HG03097 (cell line): ENCODE measurements around the gene DNAH3.
"Not testable (repeated sequence)": the region's sequence is repeated elsewhere in the genome, so short reads cannot be mapped to it uniquely, and the experiment has no call there.

Source experiments
- ATAC-seq: cut with Tn5 transposase; IDR thresholded peaks from one replicate; pipeline ENCODE4 v1.9.1; 2021; ENCODE audit not compliant: unreplicated experiment, low FRiP score

DNAH3 gene

DNA sequence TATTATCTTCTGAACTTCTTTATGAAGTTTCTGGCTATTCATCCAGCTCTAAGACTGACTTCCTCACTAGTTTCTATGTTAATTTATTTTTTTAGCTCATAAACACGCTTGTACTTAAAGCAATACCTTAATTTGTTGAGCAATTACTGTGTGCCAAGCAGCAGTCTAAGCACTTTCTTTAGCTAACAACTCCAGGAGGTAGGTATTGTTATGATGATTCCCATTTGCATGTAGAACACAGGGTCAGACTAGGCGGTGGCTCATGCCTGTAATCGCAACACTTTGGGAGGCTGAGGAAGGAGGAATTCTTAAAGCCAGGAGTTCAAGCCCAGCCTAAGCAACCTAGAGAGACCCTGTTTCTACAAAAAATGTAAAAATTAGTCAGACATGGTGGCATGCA, 19.8 kb downstream of the DNAH3 start:
- ATAC-seq: no peak

DNA sequence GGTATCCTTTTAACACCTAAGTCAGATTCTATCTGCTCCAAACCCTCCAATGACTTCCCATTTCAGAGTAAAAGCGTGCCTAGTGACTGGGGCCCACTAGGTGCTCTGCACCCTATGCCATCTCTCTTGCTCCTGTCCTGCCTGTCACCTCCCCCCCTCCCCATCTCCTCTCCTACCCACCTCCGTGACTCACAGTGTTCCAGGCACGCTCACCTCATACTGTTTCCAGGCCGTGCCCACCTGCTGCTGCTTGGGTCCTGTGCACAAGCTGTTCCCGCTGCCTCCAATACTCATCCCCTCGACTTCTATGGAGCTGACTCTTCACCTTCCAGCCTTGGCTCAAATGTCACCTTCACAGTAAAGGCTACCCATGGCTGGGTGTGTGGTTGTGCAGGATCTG, 21.7 kb downstream of the DNAH3 start:
- ATAC-seq: no peak

DNA sequence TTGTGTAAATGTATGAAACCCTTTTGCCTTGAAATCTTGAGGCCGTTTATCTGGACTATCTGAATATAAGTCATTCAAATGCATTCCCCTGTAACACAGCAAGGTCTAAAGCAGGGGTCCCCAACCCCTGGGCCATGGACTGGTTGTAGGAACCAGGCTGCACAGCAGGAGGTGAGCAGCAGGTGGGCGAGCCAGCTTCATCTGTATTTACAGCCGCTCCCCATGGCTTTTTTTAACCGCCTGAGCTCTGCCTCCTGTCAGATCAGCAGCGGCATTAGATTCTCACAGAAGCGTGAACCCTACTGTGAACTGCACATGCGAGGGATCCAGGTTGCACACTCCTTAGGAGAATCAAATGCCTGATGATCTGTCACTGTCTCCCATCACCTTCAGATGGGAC, 24.1 kb downstream of the DNAH3 start:
- no peak for ATAC-seq

DNA sequence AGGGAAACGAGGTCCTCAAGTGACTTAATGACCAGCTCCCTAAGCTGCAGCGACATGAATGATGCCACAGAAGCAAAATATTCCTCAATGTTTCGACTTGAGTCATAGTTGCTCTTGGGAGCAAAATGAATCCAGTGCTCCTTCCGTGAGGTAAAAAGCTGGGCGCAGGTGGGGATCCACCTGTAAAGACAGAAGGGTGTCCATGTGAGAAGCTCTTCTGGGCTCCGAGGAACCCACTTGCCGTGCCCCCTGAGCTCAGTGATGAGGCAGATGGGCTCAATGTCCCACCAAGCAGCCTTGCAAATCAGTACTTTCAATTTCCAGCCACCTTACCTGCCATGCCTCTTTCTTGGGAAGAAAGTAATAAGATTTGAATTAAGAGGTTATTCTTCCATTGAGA, 25.5 kb downstream of the DNAH3 start:
- no peak for ATAC-seq

DNA sequence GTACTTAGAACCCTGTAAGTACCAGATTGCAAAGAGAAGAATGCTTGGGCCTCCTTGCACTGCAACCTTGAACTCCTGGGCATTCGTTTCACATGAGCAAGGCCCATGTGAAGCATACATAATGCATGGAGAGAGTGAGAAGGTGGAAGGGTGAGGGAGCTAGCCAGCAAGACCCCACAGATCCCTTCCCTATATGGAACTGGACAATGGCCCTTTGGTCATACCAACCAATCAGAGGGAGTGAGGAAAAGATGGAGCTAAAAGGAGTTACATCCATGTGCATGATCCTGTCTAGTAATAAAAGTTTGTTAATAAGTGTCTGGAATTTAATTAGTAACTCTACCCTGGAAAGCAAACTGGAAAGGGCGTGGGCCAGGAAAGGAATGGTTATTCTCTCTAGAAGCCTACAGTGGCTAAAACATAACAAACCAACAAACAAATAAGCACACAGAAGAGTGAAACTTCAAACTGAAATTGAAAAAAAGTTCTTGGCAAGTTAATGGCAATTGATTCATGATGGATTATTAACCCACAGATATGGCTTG, 29.6 kb downstream of the DNAH3 start:
- ATAC-seq: no peak

DNA sequence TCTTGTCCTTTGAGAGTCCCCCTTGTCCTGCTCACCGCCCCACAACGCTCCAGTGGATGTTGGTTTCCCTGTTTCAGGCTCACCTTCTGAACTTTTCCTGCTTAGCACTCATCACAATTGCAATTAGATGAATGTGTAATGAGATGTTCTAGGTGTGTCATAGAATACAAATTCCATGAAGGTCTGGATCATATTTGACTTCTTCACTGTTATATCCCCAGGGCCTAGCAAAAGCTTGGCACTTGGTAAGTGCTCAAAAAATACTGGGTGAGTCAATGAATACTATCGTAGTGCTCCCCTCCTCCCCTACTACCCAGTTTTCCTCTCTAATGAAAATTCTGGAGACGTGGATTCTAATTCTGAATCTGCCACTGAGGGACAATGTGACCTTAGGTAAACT, 33.1 kb downstream of the DNAH3 start:
- no peak for ATAC-seq

DNA sequence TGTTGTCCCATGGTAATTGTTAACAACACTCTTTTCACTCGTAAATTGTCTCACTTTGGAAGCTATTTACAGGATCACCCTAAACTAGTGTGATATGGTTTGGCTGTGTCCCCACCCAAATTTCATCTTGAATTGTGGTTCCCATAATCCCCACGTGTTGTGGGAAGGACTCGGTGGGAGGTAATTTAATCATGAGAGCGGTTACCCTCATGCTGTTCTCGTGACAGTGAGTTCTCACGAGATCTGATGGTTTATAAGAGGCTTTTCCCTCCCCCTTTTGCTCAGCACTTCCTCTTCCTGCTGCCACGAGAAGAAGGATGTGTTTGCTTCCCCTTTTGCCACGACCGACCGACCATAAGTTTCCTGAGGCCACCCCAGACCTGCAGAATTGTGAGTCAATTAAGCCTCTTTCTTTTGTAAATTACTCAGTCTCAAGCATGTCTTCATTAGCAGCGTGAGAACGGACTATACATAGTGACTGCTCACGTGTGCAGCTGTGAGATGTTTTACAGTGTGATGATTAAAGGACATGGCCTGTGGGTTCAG, 34.4 kb downstream of the DNAH3 start:
- ATAC-seq: no peak

DNA sequence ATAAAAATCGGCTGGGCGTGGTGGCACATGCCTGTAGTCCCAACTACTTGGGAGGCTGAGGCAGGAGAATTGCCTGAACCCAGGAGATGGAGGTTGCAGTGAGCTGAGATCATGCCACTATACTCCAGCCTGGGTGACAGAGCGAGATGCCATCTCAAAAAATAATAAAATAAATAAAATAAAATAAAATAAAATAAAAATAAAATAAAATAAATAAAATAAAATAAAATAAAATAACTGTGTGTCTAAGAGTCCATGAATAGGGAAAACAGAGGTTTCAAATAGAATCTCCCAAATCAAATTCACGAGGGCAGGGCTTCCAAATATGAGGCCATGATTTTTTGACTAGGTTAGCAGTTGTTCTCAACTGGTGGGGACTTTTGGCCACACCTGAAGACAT, 35.1 kb downstream of the DNAH3 start:
- not testable (repeated sequence) for ATAC-seq

DNA sequence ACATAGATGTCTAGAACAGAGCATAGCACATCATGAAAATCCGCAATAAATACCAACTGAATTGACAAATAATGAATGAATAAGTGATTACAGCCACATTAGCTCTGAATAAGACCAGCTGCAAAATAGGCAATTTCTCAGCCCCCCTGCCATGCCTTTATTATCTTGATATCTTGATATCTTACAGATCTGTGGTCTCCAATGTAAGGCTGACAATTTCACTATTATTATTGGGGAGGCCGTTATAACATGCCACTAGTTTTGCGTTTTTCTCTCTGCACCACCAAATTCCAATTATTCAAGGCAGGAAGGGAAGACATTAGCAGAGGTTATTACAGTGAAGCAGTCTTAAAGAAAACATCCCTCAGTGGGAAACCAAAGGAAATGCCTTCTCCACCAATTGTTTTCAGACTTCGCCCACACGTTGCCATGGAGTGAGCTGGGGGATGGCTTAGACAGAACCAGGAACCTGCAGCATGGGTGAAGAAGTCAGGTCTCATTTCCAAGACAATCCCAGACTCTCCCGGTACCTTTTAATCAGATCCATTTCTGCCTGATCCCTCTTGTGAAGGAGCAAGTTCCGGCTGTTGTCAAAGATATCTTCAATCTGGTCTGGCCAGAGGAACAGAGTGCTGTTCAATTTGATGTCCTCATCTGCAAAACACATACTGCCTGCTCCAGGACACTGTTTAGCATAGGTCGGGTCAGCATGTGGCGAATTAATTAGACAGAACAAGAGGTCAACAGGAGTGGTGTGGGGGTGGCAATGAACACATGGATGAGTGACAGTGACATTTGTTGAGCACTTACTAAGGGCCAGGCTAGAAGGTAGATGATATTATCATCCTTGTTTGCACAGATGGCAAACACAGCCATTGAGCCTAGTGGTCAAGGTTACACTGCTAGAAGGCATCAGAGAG, 46.4 kb downstream of the DNAH3 start:
- ATAC-seq: no peak

DNA sequence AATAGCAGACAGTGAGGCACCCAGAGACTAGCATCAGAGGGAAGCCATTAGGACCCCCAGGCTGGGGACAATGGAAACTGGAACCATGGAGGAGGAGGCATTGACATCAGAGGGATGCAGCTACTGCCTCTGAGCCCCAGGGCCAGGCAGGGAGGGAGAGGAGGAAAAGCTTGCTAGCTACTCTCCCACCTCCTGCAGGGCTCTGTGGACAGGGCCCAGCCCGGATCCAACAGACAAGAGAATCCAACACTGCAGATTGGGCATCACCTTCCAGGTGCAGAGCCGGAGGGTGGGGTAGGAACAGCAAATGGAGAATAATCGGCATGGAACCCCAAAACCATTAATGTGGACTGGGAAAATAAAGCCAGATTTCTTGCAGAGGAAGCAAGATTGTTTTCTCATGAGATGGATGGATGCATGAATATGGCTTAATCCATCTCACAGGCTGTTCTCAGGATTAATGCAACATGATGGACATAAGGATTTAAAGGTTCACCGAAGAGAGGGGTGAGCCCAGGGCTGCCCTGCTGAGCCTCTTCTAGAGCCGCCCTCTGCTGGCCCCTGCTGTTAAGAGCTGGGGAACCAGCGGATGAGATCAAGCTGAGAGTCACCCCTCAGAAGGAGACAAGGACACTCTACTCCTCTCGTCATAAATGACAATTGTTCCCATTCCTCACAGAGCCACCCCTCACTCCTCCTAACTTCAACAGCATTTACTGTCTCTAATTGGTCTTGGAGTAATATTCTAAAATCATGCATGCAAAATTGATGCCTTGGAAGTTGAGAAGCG, 48.8 kb downstream of the DNAH3 start:
- ATAC-seq: no peak

DNA sequence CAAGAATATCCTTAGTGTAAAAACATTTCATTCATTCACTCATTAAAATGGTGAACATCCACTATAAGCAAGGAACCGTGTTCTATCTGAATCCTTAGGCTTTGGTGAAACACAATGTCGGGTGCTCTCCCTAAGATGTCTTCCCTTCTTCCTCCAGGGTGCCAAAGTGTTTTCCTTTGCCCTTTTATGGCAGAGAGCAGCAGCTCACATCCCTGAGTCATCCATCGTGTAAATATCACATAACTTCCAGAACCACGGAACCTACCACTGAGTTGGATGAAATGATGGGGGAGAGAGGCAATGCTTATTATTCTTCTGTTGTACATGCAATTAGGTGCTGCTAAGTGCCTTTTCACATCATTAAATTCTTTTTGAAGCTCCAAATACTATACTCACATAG, 50.2 kb downstream of the DNAH3 start:
- ATAC-seq: no peak

DNA sequence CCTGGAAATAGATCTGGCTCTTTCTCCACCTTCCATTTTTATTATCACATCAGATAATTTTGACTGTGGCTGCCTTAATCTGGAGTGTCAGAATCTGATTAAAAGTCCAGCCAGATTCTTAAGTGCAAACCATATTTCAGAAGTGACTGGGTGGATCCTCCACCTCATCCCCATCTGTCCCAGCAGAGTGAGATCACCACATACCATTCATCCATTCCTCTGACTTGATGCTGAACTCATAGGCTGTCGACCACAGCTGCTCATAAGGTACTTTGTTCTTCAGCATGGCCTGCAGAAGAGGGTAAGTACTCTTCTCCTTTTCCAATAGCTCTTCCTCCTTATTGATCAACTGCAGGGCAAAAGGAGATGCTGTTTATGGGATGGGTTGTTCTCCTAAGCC, 53.5 kb downstream of the DNAH3 start:
- no peak for ATAC-seq

DNA sequence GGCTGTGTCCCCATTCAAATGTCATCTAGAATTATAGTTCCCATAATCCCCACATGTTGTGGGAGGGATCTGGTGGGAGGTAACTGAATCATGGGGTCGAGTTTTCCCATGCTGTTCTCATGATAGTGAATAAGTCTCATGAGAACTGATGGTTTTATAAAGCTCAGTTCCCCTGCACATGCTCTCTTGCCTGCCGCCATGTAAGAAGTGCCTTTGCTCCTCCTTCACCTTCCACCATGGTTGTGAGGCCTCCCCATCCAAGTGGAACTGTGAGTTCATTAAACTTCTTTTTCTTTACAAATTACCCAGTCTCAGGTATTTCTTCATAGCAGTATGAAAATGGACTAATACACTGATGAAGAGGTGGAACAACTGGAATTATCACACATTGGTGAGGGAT, 55.9 kb downstream of the DNAH3 start:
- ATAC-seq: not testable (repeated sequence)

DNA sequence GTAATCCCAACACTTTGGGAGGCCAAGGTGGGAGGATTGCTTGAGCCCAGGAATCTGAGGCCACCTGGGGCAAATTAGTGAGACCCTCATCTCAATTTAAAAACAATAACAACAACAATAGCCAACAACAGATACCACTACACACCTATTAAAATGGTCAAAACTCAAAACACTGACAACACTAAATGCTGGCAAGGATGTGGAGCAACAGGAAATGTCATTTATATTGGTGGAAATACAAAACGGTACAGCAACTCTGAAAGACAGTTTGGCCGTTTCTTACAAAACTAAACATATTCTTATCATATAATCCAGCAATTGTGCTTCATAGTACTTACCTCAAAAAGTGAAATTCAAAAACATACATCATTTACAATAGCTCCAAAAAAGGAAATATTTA, 57.7 kb downstream of the DNAH3 start:
- no peak for ATAC-seq

DNA sequence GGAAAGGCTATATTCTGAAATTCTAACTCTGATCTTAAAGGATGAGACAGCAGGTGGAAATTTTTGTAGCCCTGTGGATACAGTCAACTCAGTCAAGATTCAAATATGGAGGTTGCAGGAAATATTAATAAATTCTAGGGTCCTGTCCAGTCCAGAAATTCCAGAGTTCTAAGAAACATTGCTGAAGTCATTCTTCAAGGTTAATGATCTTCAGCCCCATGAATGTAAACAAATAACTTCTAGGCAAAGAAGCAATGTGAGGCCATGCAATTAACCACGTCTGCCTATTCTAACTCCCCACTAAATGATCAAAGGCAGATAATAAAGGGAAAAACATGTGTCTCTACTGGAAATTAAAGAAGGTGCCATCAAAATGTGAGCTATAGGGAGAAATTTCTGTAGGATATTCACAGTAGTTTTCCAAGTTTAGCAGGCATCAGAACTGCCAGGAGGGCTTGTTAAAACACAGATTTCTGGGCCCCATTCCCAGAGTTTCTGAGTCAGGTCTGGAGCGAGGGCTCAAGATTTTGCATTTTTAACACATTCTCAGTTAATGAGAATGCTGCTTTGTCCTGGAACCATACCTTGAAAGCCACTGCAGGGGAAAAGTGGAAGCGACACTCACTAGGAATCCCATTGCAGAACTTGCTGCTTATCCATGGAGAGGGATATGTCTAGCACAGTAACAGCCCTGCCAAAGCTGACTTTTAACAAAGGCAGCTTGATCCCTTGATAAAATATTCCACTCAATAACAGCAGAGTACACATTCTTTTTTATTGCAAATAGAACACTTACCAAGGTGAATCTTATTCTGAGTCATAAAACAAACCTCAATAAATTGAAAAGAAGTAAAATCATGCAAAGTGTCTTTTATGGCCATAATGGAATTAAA, 61.8 kb downstream of the DNAH3 start:
- no peak for ATAC-seq

DNA sequence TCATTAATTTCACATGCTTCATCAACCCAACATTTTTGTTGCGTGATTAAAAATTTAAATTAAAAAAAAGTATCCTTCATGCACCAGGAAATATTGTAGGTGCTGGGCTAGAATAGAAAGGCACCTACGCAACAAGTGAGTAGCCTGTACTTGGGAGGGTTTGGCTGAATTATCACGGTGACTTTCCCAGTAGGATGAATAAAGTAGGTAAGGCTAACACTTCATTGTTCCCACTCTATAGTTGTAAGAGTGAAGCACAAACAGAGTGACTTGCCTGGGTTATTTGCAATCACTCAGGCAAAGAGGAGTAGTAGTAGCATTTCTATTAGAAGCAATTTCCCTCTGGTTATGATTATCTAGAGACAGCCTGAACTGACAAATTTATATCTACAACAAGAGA, 62.5 kb downstream of the DNAH3 start:
- no peak for ATAC-seq

DNA sequence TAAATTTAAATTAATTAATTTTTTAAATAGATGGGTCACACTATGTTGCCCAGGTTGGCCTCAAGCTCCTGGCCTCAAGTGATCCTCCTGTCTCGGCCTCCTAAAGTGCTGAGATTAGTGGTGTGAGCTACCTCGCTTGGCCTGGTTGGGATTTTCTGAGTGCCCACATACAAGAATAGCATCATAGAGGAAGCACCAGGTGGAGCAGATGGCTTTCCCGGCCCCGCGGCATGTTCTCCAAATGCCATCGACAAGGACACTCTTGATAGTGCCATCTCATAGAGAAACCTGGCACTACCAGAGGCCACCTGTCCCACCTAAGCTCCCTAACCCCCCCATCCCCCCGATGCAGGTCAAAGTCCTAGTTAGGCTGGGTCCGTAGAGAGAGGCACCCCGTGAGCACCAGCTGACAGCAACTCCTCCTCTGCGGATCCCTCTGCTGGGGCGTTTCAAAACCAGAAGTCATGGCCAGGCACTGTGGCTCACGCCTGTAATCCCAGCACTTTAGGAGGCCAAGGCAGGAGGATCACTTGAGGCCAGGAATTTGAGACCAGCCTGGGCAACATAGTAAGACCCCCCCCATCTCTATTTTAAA, 65.9 kb downstream of the DNAH3 start:
- ATAC-seq: no peak

DNA sequence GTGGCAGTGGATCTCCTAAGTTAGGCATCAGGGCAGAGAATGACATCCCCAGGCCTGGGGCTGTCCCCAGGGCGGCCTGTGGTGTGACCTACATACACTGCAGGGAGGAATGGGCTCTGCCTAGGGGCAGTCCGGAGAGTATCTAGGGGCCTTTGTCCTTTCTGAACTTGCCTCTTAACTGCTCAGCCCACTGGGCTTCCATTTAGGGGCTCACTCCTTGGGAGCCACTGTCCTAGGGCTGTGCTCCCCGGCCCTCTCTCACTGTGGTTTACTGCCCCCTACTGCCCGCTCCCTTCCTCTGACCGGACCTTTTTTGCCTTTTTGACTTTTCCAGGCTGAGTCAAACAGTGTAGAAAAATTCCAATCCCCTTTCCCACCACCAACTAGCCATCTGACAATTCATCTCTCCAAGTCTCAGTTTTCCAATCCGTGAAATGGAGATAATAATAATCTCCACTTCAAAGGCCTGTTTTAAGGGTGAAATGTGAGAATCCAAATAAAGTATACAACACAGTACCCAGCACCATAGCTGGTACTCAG, 66.8 kb downstream of the DNAH3 start:
- no peak for ATAC-seq

DNA sequence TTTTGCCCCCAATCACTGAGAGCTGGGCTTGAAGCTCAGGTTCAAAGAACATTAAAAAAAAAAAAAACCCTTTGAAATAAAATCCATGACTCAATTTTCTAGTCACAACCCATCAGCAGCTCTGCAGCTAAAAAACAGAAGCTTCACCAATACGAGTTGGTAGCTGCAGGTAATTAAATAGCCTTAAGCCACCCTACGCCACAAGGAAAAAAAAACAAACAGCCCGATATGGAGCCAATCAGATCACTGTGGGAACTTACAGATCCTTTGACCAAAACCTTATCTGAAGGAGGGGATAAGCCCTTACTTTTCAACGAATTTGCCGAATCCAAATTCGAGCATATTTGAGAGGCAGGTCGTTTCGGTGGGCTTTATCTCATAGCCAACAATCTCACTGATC, 69.3 kb downstream of the DNAH3 start:
- ATAC-seq: no peak

DNA sequence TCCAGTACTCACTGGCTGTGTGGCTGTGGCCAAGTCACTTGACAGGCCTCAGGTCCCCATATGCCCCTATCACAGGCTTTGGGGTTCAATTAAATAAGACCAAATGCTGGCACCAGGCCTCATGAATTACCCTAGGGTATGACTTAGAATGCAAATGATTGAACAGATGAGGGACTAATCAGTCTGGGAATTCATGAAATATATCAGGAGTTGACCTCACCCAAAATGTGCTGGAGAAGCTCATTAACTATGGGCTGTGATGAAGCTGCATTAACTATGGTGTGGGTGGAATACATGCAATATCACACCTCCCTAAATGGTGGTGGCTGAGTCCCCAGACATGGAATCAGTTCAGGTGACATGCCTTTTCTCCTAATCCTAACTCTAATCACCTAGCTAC, 72.1 kb downstream of the DNAH3 start:
- no peak for ATAC-seq
